Measurements from ENCODE around the gene BPI. TPM values are rescaled to one million over a fixed set of nuclear protein-coding genes. Genes with fewer than 3 reads are reported as not detected.
"Not testable (repeated sequence)": the region's sequence is repeated elsewhere in the genome, so short reads cannot be mapped to it uniquely, and the experiment has no call there.

The BPI gene
- total RNA-seq, 2 donors from 2014 or later: 0.41 to 4.5 TPM

- intact Hi-C loops (cut with DNase I): no loop called here
- DNase-seq (ENCODE audit: low spot score): no peak
- 45% methylated on average over 7 of the region's 7 CpGs for WGBS
- Histone ChIP-seq H3K9me3 (no peaks in the 10 kb centered on the region), H3K27ac (no peak overlapping the region), H3K4me3 (no peak overlapping the region), H3K27me3 (replicated peaks; ENCODE audit: insufficient read depth) (no peaks in the 10 kb centered on the region), H3K36me3 (no peaks in the 10 kb centered on the region), H3K4me1 (replicated peaks) (no peaks in the 10 kb centered on the region)
- TF ChIP-seq POLR2AphosphoS5 (IDR thresholded peaks at IDR 0.05) (peak; percentile 16), CTCF (IDR thresholded peaks at IDR 0.05) (no peak)
These were observed 69.4 kb downstream of the BPI start for GRCh38 chr20:38373231-38373867.

GRCh38 chr20:38373898-38374297, 69.9 kb downstream of the BPI start:
- Histone ChIP-seq H3K9me3 (no peaks in the 10 kb centered on the region), H3K4me1 (replicated peaks) (no peaks in the 10 kb centered on the region), H3K4me3 (no peak overlapping the region), H3K27me3 (replicated peaks; ENCODE audit: insufficient read depth) (no peaks in the 10 kb centered on the region), H3K36me3 (no peaks in the 10 kb centered on the region), H3K27ac (no peak overlapping the region)
- WGBS: 89% methylated on average over 5 of the region's 5 CpGs
- intact Hi-C loops (cut with DNase I): no loop called here
- TF ChIP-seq POLR2A (IDR thresholded peaks at IDR 0.05) (no peak), POLR2AphosphoS5 (IDR thresholded peaks at IDR 0.05) (no peak), CTCF (IDR thresholded peaks at IDR 0.05) (no peak)
- DNase-seq (ENCODE audit: low spot score): no peak

GRCh38 chr20:38377039-38377685, 73.2 kb downstream of the BPI start:
- 63% methylated on average over 11 of the region's 11 CpGs for WGBS
- H3K27ac ChIP-seq: no peak overlapping the region
- intact Hi-C loops (cut with DNase I): no loop called here
- H3K4me3 ChIP-seq: no peak overlapping the region
- no peak for DNase-seq (ENCODE audit: low spot score)
- H3K27me3 ChIP-seq (replicated peaks; ENCODE audit: insufficient read depth): no peaks in the 10 kb centered on the region
- H3K4me1 ChIP-seq (replicated peaks): no peaks in the 10 kb centered on the region
- H3K36me3 ChIP-seq: no peaks in the 10 kb centered on the region
- TF ChIP-seq POLR2AphosphoS5 (IDR thresholded peaks at IDR 0.05): no peak
- no peak for TF ChIP-seq CTCF (IDR thresholded peaks at IDR 0.05)
- TF ChIP-seq POLR2A (IDR thresholded peaks at IDR 0.05): no peak
- H3K9me3 ChIP-seq: no peaks in the 10 kb centered on the region

- intact Hi-C loops (cut with DNase I); H3K27ac ChIP-seq; H3K27me3 ChIP-seq (replicated peaks; ENCODE audit: insufficient read depth); DNase-seq (ENCODE audit: low spot score); H3K4me1 ChIP-seq (replicated peaks); H3K36me3 ChIP-seq; H3K9me3 ChIP-seq; H3K4me3 ChIP-seq: not testable (repeated sequence)
- 85% methylated on average over 5 of the region's 5 CpGs for WGBS
These were observed 73.9 kb downstream of the BPI start for GRCh38 chr20:38377838-38378237.

GRCh38 chr20:38383147-38383546, 79.2 kb downstream of the BPI start:
- 87% methylated on average over 4 of the region's 4 CpGs for WGBS
- no peak for DNase-seq (ENCODE audit: low spot score)
- Histone ChIP-seq H3K4me1 (replicated peaks) (no peaks in the 10 kb centered on the region), H3K36me3 (no peaks in the 10 kb centered on the region), H3K4me3 (no peak overlapping the region), H3K27ac (no peak overlapping the region), H3K9me3 (no peaks in the 10 kb centered on the region), H3K27me3 (replicated peaks; ENCODE audit: insufficient read depth) (no peaks in the 10 kb centered on the region)
- TF ChIP-seq POLR2AphosphoS5 (IDR thresholded peaks at IDR 0.05) (no peak), CTCF (IDR thresholded peaks at IDR 0.05) (no peak), POLR2A (IDR thresholded peaks at IDR 0.05) (no peak)
- intact Hi-C loops (cut with DNase I): no loop called here
